ENCODE results near the gene TCEAL6. TPM values are rescaled to one million over a fixed set of nuclear protein-coding genes. Genes with fewer than 3 reads are reported as not detected.

The TCEAL6 gene
- total RNA-seq = not detected in 2 replicates

GRCh38 chrX:102142274-102142673 lies at the start of gene TCEAL6:
TCEAL6 (minus strand) TSS chrX:102142481.

GRCh38 chrX:102155806-102156179 lies 13.5 kb upstream of the TCEAL6 start, which contains the start of gene BEX5:
BEX5 (minus strand) TSS chrX:102155977; CDS start chrX:102154265, 1,712 bp downstream.

GRCh38 chrX:102125436-102125835 lies 16.8 kb downstream of the TCEAL6 start, which contains the start of gene TCEAL2:
TCEAL2 (plus strand) TSS chrX:102125679; CDS start chrX:102126831, 1,152 bp downstream.

Other genes starting within 250 kb of the TCEAL6 start
- gene ZMAT1, start 210.5 kb downstream of the TCEAL6 start, total RNA-seq = 0.24 TPM in 1 of 2 replicates, not detected in the other
- gene TCEAL2, start 16.8 kb downstream of the TCEAL6 start, total RNA-seq = not detected in 2 replicates
- 1.1 and 1.2 TPM in 2 replicates for gene BEX5, start 13.5 kb upstream of the TCEAL6 start, total RNA-seq
- not detected in 2 replicates for gene TCP11X1, start 72.8 kb upstream of the TCEAL6 start, total RNA-seq
- gene NXF2, start 104.7 kb upstream of the TCEAL6 start, total RNA-seq = not detected in 2 replicates